HG03280 (cell line): ENCODE data around the gene ADARB1.

ENCODE experiments used
- ATAC-seq: cut with Tn5 transposase; IDR thresholded peaks from one replicate; pipeline ENCODE4 v1.9.1; 2021; ENCODE audit warnings: mild to moderate bottlenecking, moderate library complexity; ENCODE audit not compliant: unreplicated experiment

The ADARB1 gene

GRCh38 chr21:45259206-45259840 is 184.9 kb downstream of the ADARB1 start:
- no peak for ATAC-seq

DNA sequence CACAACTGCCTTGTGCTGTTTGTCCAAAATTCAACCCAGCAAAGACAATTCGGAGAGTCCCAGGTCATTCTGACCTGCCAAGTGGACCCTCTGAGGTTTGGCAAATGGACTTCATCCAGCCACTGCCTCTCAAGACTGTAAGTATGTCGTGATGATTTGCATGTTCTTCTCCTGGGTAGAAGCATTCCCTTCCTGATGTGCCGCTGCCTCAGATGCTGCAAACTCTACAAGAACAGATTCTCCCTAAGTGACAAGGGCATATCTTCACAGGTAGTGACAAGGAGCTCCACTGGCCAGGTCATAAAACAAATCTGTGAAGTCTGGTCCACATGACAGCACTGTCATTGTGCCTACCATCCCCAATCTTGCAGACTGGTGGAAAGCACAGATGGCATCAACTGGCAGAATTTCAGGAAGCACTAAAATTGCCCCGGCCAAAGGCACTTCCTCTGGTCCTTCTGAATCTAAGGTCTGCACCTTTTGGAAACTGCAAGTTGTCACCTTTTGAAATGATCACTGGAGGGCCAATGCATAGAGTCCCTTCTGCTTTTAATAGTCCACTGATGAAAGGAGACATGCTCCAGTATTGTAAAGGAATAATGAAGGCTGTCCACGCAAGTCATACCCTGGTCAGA is 185.9 kb downstream of the ADARB1 start:
- ATAC-seq = no peak

GRCh38 chr21:45261093-45261492 is 186.7 kb downstream of the ADARB1 start:
- ATAC-seq = no peak

DNA sequence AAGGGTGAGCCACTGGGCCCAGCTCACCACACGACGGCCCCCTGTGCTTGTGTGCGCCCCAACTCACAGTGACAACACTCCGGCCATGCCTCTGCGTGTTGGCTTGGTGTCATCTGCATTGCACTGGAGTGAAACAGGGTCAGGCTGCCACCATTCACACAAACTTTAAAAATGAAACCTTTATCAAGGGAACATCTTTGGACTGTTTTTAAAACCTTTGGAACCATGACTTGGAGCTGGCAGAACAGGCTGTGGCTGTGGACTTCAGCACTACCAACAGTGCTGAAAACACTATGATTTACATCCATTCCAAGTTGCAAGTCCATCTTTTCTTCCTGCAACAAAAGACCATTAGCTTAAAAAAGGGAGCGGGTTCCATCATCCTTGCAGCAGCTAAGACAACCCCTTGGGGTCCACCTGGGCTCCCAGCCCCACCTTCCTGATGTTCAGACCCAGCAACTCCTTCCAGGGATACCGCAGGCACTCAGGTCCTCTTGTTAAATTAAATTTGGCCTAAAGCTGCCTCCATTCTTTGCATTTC is 187.7 kb downstream of the ADARB1 start:
- ATAC-seq = no peak

DNA sequence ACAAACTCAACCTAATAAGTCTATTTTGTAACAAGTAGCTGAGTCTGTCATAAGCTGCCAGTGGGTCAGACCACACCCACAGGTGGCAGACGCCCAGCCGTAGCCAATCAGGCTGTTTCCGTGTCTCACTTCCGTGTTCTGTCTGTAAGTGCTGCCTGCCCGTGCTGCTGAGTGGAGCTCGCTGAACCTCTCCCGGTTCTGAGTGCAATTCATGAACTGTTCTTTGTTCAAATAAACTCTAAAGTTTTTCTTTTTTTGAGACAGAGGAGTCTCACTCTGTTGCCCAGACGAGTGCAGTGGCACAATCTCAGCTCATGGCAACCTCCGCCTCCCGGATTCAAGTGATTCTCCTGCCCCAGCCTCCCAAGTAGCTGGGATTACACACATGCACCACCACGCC is 188.2 kb downstream of the ADARB1 start:
- no peak for ATAC-seq

GRCh38 chr21:45263534-45263933 is 189.2 kb downstream of the ADARB1 start:
- no peak for ATAC-seq

GRCh38 chr21:45264146-45264911 is 189.9 kb downstream of the ADARB1 start:
- no peak for ATAC-seq

DNA sequence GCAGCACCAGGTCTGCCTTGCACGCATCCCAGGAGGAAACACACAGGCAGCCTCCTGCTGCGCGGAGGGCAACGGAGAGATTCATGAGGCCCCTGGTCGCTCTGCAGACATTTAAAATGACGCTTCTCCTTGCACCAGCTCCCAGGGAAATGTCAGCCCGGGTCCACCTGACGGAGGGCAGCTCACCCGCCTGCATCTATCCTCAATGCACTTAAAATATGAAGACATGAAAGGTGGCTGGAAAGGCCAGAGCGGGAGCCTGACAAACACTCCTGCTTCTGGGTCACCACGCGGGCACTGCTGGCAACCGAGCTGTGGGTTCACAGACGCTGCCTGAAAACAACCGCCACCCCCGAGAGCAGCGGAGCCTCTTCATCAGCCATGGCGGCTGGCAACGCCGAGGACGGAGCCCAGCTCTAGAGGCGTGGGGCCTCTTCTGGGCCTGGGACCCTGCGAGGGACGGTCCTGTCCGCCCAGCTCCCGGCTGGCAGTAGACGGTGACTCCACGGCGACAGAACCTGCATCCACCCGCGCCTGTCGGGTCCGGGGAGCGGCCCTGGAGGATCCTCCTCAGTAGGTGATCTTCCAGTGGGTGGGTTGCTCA is 190.6 kb downstream of the ADARB1 start:
- no peak for ATAC-seq

DNA sequence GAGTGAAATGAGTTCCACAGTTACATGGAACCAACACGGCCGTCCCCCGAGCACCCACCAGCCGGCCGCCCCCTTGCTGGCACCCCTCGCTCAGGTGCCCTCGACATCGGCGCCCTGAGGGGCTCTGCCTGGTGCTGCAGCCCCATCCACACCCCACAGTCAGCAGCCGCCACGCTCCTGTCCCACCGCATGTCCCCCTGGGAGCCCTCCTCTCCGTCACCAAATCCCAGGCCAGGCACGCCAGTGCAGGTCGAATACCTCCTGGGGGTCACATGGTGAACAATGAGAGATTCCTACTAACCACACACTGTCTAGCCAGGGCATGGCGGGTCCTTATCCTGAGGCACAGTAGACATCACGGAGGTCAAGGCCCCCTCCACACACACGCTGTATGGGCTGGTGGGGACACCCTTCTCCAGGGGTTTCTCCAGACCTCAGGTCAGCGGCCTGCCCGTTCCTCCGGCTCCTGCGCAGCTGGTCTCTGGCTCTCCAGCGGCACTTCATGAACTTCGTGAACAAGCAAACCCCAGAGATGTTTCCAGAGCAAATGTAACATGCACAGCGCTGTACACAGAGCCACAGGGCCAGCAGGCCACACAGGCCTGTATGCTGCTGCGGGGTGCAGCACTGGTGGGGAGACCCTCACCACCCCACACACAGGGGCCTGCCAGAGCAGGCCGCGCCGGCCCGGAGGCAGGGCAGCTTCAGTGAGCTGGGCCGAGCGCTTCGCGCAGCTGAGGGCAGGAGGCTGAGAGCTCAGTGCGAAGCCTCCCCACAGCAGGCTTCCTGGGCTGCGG is 191.5 kb downstream of the ADARB1 start:
- no peak for ATAC-seq

DNA sequence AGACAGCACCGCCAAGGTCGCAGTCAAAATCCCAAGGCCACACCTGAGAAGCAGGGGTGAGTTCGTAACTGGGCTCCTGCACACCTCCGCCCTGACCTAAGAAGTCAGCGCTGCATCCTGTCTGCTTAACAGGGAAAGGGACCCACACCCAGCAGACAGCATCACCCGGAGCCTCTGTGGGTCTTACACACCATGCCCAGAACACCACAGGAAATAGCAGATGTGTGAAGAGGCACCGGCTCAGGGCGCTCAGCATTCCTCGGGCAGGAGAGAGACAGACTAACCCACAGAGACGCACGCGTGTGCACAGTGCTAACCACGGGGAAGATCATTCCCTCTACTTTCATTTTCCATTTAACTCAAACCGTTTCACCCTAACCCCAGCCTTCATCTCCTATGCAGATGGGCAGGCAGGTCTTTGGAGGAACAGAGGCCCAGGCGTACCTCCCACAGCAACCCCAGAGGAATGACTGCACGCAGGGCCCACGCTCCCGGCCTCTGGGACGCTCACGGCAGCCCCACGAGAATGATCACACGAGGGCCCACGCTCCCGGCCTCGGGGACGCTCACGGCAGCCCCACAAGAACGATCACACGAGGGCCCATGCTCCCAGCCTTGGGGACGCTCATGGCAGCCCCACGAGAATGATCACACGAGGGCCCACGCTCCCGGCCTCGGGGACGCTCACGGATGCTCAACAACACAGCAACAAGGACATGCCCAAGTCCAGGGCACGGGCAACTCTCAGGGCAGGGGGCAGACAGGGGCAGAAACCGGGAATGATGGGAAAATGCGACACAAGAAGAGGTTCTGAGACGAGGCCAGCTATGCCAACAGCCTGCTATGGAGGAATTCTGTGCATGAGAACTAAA is 192.4 kb downstream of the ADARB1 start:
- no peak for ATAC-seq

DNA sequence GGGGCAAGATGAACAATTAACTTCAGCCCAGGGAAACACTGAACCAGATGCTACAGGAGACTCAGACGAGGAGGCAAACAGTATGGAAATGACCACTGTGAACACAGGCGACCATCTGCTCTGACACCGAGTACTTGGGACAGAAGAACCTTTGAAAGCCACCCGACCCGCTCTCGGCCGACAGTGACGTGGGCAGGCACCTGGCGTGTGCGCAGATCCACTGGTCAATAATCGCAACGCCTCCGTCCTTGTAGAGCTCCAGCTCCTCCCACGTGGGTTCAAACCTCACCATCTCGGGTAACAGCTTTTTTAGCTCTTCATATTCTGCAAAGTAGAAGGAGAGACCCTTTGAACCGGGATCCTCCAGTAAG is 193.0 kb downstream of the ADARB1 start:
- no peak for ATAC-seq

DNA sequence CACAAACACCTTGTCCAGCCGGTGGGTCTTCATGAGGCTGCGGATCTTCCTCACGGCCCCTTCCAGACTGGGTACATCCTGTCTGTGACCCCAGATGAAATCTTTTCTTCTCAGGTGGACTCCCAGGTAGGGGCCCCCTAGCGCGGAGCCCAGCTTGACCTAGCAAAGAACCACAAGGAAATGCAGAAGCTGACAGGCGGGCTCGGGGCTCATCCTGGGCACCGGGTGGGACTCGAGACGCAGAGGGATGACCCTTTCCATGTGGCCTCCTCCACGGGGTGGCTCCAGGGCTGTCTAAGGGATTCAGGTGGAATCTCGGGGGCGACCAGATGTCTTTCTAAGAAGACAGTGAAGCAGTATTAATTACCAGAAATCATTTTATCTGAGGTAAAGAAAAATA is 195.5 kb downstream of the ADARB1 start:
- ATAC-seq = no peak

DNA sequence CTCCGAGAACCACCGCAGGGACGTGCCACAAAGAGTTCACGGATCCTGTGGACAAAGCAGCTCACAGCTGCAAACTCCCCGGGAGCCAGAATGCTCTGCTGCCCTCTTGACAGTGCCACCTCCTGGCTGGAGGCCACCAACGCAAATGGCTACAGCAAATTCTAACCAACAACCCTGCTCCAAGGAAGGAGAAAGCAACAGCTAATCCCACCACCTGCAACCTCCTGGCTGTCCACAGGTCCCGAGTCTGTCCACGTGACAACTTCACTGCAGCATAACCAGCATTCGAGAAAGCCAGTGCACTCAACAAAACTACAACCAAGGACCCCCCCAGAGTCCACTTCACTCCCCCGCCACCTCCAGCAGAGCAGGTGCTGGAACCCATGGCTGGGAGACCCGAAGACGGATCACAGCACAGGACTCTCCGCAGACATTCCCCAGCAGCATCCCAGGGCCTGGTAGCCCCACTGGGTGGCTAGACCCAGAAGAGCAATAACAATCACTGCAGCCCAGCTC is 196.0 kb downstream of the ADARB1 start:
- no peak for ATAC-seq
